Astrocyte of the cerebellum (primary cell): ENCODE measurements around the gene ANKRD44.
"Not testable (repeated sequence)": the region's sequence is repeated elsewhere in the genome, so short reads cannot be mapped to it uniquely, and the experiment has no call there.

Experiments
- DNase-seq: peaks from one replicate; pipeline ENCODE4 v3.0.0-alpha.2; 2011; ENCODE audit warnings: low read depth
- H3K4me3 ChIP-seq: 2 replicates; pipeline ENCODE4 v1.5.1; 2011; ENCODE audit warnings: mild to moderate bottlenecking, low read depth, low read length, moderate library complexity
- in situ Hi-C: cut with HindIII; loops from 2 replicates; pipeline ENCODE4 v1.10.0; 2017; ENCODE audit warnings: low sequenced_read_pairs
- TF ChIP-seq, protein P1 (sequence below): IDR thresholded peaks from 2 replicates; pipeline ENCODE4 v1.5.1; 2012; ENCODE audit warnings: low read length, low read depth, moderate library complexity, mild to moderate bottlenecking; ENCODE audit errors: missing control alignments

The ANKRD44 gene

DNA sequence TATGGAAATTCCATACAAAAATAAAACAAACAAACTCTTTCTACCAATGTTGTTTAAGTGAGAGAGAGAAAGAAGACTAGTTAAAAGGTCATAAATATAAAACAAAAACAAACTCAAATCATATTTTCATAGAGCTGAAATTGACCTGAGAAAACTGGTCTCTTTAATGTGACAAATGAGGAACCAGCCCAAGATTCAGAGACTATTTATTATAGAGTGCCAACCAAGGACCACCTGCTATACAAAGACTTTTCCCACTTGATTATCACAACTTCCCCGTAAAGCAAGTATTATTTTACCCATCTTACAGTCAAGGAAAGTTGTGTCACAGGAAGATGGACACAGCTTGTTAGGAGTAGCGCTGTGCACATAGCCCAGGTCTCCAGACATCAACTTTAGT, 13.3 kb downstream of the ANKRD44 start:
- in situ Hi-C loops, result loop anchor here (5.0 kb wide), 1 partner anchor 105 kb away; no protein-coding TSS in a partner anchor
- no peak for DNase-seq
- TF ChIP-seq, protein P1, sequence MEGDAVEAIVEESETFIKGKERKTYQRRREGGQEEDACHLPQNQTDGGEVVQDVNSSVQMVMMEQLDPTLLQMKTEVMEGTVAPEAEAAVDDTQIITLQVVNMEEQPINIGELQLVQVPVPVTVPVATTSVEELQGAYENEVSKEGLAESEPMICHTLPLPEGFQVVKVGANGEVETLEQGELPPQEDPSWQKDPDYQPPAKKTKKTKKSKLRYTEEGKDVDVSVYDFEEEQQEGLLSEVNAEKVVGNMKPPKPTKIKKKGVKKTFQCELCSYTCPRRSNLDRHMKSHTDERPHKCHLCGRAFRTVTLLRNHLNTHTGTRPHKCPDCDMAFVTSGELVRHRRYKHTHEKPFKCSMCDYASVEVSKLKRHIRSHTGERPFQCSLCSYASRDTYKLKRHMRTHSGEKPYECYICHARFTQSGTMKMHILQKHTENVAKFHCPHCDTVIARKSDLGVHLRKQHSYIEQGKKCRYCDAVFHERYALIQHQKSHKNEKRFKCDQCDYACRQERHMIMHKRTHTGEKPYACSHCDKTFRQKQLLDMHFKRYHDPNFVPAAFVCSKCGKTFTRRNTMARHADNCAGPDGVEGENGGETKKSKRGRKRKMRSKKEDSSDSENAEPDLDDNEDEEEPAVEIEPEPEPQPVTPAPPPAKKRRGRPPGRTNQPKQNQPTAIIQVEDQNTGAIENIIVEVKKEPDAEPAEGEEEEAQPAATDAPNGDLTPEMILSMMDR, result no peak
- no peak overlapping the region for H3K4me3 ChIP-seq

DNA sequence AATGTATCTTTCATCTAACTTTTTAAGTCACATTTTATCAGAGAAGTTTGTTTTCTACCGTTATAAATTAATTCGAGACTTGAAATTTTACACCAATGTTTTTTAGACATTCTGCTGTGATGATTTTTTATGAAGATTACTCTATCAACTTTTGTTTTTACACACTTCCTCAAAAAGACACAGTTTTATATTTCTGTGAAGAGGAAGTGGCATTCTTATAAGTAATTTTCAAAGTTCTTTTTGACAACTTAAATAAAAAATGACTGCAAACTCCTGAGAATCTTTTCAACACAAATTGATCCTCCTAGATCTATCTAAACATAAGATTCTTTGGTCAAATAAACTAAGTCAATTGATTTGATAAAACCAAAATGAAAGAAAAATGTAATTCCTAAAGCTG, 13.7 kb downstream of the ANKRD44 start:
- no peak overlapping the region for H3K4me3 ChIP-seq
- TF ChIP-seq, protein P1, result no peak
- DNase-seq, result no peak
- in situ Hi-C loops, result loop anchor here (5.0 kb wide), 1 partner anchor 105 kb away; no protein-coding TSS in a partner anchor

DNA sequence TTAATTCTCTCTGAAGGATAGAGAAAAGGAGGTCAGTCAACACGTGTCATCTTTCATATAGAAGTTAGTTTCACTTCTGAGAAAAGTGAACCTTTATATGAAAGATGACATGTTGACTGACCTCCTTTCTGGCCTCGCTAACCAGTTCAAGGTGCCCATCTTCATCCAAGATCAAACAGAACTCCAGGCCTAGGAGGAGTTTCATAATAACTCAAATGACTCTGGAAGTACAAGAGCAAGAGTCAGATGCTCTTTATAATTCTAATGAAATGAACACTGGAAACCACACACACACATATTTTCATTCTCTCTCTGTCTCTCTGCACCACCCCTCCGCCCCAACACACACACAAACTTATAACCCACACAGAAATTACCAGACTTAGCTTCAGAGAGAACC, 16.3 kb downstream of the ANKRD44 start:
- in situ Hi-C loops, result no loop called here
- no peak for DNase-seq
- TF ChIP-seq, protein P1, result no peak
- no peak overlapping the region for H3K4me3 ChIP-seq

DNA sequence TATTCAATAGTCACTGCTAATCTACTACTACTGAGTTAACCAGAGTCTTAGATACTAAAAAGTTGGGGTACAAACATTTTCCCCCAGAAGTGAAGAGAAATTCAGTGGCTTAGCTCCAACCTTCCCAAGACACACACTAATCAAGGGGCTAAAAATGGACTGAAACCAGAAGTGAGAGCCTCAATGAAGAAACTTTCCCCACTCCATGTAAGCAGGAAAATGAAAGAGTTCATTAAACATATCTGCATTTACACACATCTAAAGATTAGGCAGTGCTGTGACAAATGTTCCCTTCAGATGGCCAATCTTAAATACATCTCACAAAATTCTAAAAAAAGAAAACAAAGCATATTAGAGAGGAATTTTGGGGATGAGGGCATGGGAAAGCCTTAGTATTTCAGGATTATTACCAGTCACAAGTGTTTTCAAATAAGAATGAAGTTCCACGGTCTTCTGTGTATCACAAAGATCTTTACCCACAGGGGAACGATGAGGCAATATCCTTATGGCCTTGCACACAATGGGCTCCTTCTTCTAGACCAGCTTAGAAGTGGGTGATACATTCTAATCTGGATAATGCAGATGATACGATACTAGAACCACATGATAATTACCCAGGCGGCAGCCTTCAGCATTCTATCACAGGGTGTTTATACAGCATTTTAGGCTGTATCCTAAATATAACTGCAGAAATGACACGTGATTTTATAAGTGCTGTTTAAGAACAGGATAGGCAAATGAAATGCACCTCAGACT, 17.1 kb downstream of the ANKRD44 start:
- no peak for DNase-seq
- in situ Hi-C loops, result no loop called here
- H3K4me3 ChIP-seq, result no peak overlapping the region
- TF ChIP-seq, protein P1, result no peak

DNA sequence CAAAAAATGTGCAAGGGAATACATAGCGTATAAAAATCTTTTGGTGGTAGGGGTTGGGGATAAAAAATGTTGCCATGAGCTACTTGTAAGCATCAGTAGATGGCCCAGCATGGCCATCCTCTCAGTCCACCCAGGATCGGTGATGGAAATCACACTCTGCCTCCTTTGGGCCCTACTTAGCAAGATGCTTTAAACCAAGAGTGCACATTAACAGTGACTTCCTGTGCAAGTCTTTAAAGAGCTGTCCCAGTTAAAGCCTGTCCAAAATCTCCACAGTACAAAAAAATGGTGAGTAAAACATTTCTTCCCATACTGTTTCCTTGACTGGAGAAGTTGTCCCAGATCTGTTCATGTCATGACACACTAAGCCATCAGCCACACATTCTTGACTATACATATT, 18.0 kb downstream of the ANKRD44 start:
- H3K4me3 ChIP-seq, result no peak overlapping the region
- in situ Hi-C loops, result no loop called here
- no peak for DNase-seq
- TF ChIP-seq, protein P1, result no peak

DNA sequence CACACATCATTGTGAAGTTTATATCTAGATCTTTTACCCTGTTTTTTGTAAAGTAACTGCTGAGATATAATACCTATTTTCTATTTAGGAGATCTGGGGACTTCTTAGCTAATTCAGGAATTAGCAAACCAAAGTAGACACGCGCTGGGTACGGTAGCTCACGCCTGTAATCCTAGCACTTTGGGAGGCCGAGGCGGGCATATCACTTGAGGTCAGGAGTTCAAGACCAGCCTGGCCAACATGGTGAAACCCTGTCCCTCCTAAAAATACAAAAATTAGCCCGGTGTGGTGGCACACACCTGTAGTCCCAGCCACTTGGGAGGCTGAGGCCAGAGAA, 23.0 kb downstream of the ANKRD44 start:
- in situ Hi-C loops, DNase-seq, H3K4me3 ChIP-seq: not testable (repeated sequence)

DNA sequence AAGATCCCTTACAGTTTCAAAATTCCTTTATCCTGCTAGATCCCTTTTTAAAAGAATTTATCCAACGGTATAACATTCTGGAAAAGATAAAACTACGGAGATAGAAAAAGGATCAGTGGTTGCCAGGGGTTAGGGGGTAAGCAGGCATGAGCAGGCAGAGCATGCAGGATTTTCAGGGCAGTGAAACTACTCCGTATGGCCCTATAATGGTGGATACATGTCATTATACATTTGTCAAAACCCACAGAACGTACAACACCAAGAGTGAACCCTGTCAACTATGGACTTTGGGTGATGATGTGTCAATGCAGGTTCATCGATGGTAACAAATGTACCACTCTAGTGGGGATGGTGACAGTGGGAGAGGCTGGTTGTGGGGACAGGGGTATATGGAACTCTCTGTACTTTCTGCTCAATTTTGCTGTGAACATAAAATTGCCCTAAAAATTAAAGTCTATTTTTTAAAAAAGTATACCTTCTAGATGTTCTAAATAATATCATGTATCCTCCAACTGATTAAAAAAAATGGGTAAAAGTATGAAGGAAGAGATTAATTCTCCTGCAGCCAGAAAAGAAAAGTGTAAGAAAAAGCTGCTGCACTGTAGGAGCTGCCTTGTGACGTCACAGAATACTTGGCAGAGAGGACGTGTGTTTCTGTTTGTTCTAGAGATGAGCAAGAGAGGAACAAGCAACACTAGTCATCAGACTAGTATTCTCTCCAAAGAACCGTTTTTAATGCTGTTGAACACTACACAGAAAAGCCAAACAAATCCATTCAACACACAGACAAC, 23.6 kb downstream of the ANKRD44 start:
- in situ Hi-C loops, result no loop called here
- H3K4me3 ChIP-seq, result no peak overlapping the region
- TF ChIP-seq, protein P1, result no peak
- peak; percentile 86 for DNase-seq
